Measurements from ENCODE around the gene NFRKB.
A peak's percentile ranks its signal among the peaks of the same experiment; 100 is the strongest.
"Not testable (repeated sequence)": the region's sequence is repeated elsewhere in the genome, so short reads cannot be mapped to it uniquely, and the experiment has no call there.

The NFRKB gene

GRCh38 chr11:129888451-129888850 lies 6.9 kb downstream of the NFRKB start:
- DNase-seq = no peak

- no peak for DNase-seq
These were observed 10.0 kb downstream of the NFRKB start for GRCh38 chr11:129885381-129885780.

- no peak for DNase-seq
These were observed 10.8 kb downstream of the NFRKB start for GRCh38 chr11:129884581-129884980.

GRCh38 chr11:129881570-129882170 lies 13.7 kb downstream of the NFRKB start:
- peak in 1 of 2 donors; percentile 48 for DNase-seq

GRCh38 chr11:129880311-129880710 lies 15.1 kb downstream of the NFRKB start:
- no peak for DNase-seq

- DNase-seq = no peak
These were observed 23.5 kb downstream of the NFRKB start for GRCh38 chr11:129871914-129872313.

- not testable (repeated sequence) for DNase-seq
These were observed 26.8 kb downstream of the NFRKB start for GRCh38 chr11:129868626-129869025.

- DNase-seq = no peak
These were observed 29.1 kb downstream of the NFRKB start for GRCh38 chr11:129866311-129866710.

GRCh38 chr11:129865701-129866100 lies 29.7 kb downstream of the NFRKB start:
- DNase-seq = no peak

GRCh38 chr11:129864811-129865210 lies 30.6 kb downstream of the NFRKB start:
- no peak for DNase-seq

- DNase-seq = no peak
These were observed 33.5 kb downstream of the NFRKB start for GRCh38 chr11:129861702-129862522.

GRCh38 chr11:129856036-129856435 lies 39.3 kb downstream of the NFRKB start:
- DNase-seq = no peak

- no peak for DNase-seq
These were observed 40.3 kb downstream of the NFRKB start for GRCh38 chr11:129855086-129855485.

- no peak for DNase-seq
These were observed 41.1 kb downstream of the NFRKB start for GRCh38 chr11:129854232-129854805.

- peak in 1 of 2 donors; percentile 55 for DNase-seq
These were observed 41.7 kb downstream of the NFRKB start for GRCh38 chr11:129853518-129854231.

GRCh38 chr11:129852125-129852740 lies 43.1 kb downstream of the NFRKB start:
- DNase-seq = no peak

GRCh38 chr11:129849447-129850130 lies 45.8 kb downstream of the NFRKB start:
- no peak for DNase-seq

- DNase-seq = not testable (repeated sequence)
These were observed 48.0 kb downstream of the NFRKB start for GRCh38 chr11:129847361-129847760.

- no peak for DNase-seq
These were observed 48.7 kb downstream of the NFRKB start for GRCh38 chr11:129846508-129847335.
